ENCODE data around the gene GALNTL6. TPM values are rescaled to one million over a fixed set of nuclear protein-coding genes. Genes with fewer than 3 reads are reported as not detected.

Gene GALNTL6
- total RNA-seq, 1 donor from 2014 or later = 0.13 TPM

DNA sequence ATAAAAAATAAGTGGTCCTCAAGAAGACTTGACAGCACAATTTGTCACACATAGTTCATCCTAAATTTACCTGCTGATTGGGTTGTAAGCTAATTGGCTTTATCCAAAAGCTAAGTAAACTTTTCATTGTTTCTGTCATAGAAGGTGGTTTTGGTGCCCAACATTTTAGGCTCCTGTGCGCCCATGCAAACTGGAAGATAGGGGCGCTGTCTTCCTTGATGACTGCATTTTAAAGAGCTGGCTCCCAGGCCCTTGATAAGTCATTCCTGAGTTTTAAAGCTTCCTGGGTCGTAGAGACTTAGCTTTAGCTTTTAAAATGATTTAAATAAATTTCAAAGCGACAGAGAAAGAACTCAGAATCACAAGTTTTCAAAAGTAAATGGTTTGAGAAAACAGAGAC lies 730.0 kb downstream of the GALNTL6 start:
- TF ChIP-seq, protein P1, sequence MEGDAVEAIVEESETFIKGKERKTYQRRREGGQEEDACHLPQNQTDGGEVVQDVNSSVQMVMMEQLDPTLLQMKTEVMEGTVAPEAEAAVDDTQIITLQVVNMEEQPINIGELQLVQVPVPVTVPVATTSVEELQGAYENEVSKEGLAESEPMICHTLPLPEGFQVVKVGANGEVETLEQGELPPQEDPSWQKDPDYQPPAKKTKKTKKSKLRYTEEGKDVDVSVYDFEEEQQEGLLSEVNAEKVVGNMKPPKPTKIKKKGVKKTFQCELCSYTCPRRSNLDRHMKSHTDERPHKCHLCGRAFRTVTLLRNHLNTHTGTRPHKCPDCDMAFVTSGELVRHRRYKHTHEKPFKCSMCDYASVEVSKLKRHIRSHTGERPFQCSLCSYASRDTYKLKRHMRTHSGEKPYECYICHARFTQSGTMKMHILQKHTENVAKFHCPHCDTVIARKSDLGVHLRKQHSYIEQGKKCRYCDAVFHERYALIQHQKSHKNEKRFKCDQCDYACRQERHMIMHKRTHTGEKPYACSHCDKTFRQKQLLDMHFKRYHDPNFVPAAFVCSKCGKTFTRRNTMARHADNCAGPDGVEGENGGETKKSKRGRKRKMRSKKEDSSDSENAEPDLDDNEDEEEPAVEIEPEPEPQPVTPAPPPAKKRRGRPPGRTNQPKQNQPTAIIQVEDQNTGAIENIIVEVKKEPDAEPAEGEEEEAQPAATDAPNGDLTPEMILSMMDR (IDR thresholded peaks at IDR 0.05; ENCODE audit: insufficient read depth, low read length, poor library complexity, severe bottlenecking) = no peak
- no peak for DNase-seq (ENCODE audit: low read depth)
- Histone ChIP-seq H3K4me3 (ENCODE audit: low read depth, low read length) (no peak overlapping the region), H3K27me3 (ENCODE audit: control insufficient read depth, insufficient read depth, low read length) (no peaks in the 10 kb centered on the region), H3K36me3 (ENCODE audit: control insufficient read depth, insufficient read depth, low read length) (no peaks in the 10 kb centered on the region)

DNA sequence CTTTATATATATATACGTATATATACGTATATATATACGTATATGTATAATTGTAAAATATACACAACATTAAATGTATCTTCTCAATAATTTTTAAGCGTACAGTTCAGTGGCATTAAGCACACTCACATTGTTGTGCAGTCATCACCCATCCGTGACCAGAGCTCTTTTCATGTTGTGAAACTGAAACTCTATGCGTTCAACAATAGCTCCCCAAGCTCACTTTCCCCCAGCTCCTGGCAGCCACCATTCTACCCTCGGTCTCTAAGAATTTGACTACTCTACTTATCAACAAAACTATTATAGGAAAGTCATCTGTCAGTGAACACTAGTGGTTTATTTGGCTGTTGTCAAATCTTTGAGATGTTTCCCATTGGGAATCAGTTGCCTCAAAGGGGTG lies 733.6 kb downstream of the GALNTL6 start:
- TF ChIP-seq, protein P1 (IDR thresholded peaks at IDR 0.05; ENCODE audit: insufficient read depth, low read length, poor library complexity, severe bottlenecking) = no peak
- H3K27me3 ChIP-seq (ENCODE audit: control insufficient read depth, insufficient read depth, low read length) = no peaks in the 10 kb centered on the region
- H3K36me3 ChIP-seq (ENCODE audit: control insufficient read depth, insufficient read depth, low read length) = no peaks in the 10 kb centered on the region
- no peak for DNase-seq (ENCODE audit: low read depth)
- no peak overlapping the region for H3K4me3 ChIP-seq (ENCODE audit: low read depth, low read length)

DNA sequence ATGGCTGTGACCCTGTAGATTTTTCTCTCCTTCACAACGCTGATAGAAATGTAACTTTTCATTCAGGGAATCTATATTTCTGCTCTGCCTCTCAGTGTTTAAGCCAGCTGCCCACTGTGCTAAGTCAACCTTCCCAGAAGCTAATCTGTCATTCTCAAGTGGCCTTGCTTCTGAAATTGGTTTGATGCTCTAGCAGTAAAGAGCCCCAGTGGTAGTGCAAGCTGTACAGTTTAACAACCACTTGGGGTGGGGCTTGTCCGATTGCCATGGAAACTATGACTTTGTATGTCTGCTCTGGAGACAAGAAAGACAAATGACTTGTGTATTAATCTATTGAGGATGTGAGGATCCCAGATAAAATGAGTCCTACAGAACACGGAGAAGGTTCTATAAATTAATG lies 734.5 kb downstream of the GALNTL6 start:
- TF ChIP-seq, protein P1 (IDR thresholded peaks at IDR 0.05; ENCODE audit: insufficient read depth, low read length, poor library complexity, severe bottlenecking) = no peak
- DNase-seq (ENCODE audit: low read depth) = no peak
- no peak overlapping the region for H3K4me3 ChIP-seq (ENCODE audit: low read depth, low read length)
- H3K36me3 ChIP-seq (ENCODE audit: control insufficient read depth, insufficient read depth, low read length) = no peaks in the 10 kb centered on the region
- no peaks in the 10 kb centered on the region for H3K27me3 ChIP-seq (ENCODE audit: control insufficient read depth, insufficient read depth, low read length)

DNA sequence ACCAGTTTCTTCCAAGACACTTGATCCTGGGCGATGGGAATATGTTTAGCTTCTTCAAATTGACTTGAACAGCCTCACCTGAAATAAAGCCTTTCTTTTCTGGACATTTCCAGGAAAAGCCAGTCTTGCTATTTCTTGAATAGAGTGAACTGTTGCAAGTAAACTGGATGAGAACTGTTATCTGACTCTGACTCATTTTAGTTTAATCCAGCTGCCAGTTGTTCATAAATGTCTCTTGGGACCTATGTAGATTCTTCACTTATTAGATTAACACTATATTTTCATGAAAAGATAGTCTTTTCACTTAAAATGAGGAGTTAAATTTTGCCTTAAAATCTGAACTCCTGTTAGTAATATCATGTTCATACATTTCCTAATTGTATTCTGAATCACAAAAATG lies 740.0 kb downstream of the GALNTL6 start:
- Histone ChIP-seq H3K27me3 (ENCODE audit: control insufficient read depth, insufficient read depth, low read length) (no peaks in the 10 kb centered on the region), H3K36me3 (ENCODE audit: control insufficient read depth, insufficient read depth, low read length) (no peaks in the 10 kb centered on the region), H3K4me3 (ENCODE audit: low read depth, low read length) (no peak overlapping the region)
- DNase-seq (ENCODE audit: low read depth) = no peak
- TF ChIP-seq, protein P1 (IDR thresholded peaks at IDR 0.05; ENCODE audit: insufficient read depth, low read length, poor library complexity, severe bottlenecking) = no peak

DNA sequence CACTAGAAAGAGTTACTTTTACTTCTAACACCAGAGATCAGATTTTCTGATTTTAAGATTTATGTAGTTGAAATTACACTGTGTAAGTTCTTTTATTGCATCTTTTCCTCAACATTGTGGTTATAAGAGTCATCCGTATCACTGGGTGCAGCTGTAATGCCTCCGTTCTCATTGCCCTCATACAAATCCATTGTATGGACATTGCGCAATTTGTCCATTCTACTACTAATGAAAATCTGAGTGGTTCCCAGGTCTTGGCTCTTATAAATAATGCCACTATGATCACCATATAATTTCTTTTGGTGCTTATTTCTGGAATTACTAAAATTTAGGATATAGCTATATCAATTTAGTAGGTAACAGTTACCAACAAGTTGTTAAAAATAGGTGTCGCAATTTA lies 741.4 kb downstream of the GALNTL6 start:
- Histone ChIP-seq H3K4me3 (ENCODE audit: low read depth, low read length) (no peak overlapping the region), H3K27me3 (ENCODE audit: control insufficient read depth, insufficient read depth, low read length) (no peaks in the 10 kb centered on the region), H3K36me3 (ENCODE audit: control insufficient read depth, insufficient read depth, low read length) (no peaks in the 10 kb centered on the region)
- no peak for DNase-seq (ENCODE audit: low read depth)
- TF ChIP-seq, protein P1 (IDR thresholded peaks at IDR 0.05; ENCODE audit: insufficient read depth, low read length, poor library complexity, severe bottlenecking) = no peak

DNA sequence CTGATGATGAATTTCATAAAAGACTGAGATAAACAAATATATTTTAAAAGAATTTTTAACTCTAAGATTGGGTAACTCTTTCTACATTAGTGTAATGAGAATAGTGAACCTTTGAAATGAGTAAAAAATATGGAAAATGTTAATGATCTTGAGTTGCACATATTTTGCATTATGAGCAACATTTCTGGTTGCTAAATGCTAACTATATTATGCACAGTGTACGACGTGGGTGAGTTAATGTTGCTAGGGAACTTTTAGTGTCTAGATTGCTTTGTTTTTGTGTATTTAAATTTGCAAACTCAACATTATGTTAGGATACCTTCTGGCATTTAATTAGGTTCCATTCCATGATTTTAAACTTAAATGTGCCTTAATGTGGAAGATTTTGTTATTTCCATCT lies 742.5 kb downstream of the GALNTL6 start:
- H3K4me3 ChIP-seq (ENCODE audit: low read depth, low read length) = no peak overlapping the region
- TF ChIP-seq, protein P1 (IDR thresholded peaks at IDR 0.05; ENCODE audit: insufficient read depth, low read length, poor library complexity, severe bottlenecking) = no peak

More for the DNA sequence above, 742.5 kb downstream of the GALNTL6 start:
- DNase-seq (ENCODE audit: low read depth) = no peak
- H3K36me3 ChIP-seq (ENCODE audit: control insufficient read depth, insufficient read depth, low read length) = no peaks in the 10 kb centered on the region
- H3K27me3 ChIP-seq (ENCODE audit: control insufficient read depth, insufficient read depth, low read length) = no peaks in the 10 kb centered on the region

Measured in kidney epithelial cell (primary cell).